ENCODE data around the gene CD81. TPM values are rescaled to one million over a fixed set of nuclear protein-coding genes. Genes with fewer than 3 reads are reported as not detected.

The CD81 gene
- total and polyA plus RNA-seq, 8 donors: 595 to 754 (median 652) TPM

GRCh38 chr11:2368851-2369180, 8.3 kb upstream of the CD81 start:
- no peaks in the 10 kb centered on the region for H3K9me3 ChIP-seq
- DNase-seq (peak in 1 of 4 donors; percentile 52), ATAC-seq (no peak)
- intact Hi-C loops (cut with DNase I): no loop called here
- H3K36me3 ChIP-seq: no peaks in the 10 kb centered on the region
- no peaks in the 10 kb centered on the region for H3K27me3 ChIP-seq
- H3K4me3 ChIP-seq: no peak overlapping the region
- no peak for TF ChIP-seq CTCF (IDR thresholded peaks at IDR 0.05)
- H3K27ac ChIP-seq: no peak overlapping the region
- no peaks in the 10 kb centered on the region for H3K4me1 ChIP-seq

GRCh38 chr11:2369320-2369719, 7.8 kb upstream of the CD81 start:
- peak in 1 of 4 donors; percentile 45 for DNase-seq
- Histone ChIP-seq H3K4me1 (no peaks in the 10 kb centered on the region), H3K27ac (no peak overlapping the region), H3K9me3 (no peaks in the 10 kb centered on the region), H3K4me3 (no peak overlapping the region), H3K27me3 (no peaks in the 10 kb centered on the region), H3K36me3 (no peaks in the 10 kb centered on the region)
- intact Hi-C loops (cut with DNase I): no loop called here
- no peak for TF ChIP-seq CTCF (IDR thresholded peaks at IDR 0.05)
- ATAC-seq: no peak

GRCh38 chr11:2369896-2370295, 7.2 kb upstream of the CD81 start:
- Histone ChIP-seq H3K27ac (no peak overlapping the region), H3K4me3 (no peak overlapping the region), H3K36me3 (no peaks in the 10 kb centered on the region), H3K9me3 (no peaks in the 10 kb centered on the region), H3K4me1 (no peaks in the 10 kb centered on the region), H3K27me3 (no peaks in the 10 kb centered on the region)
- TF ChIP-seq CTCF (IDR thresholded peaks at IDR 0.05): no peak
- ATAC-seq (no peak), DNase-seq (peak in 1 of 4 donors; percentile 51)
- intact Hi-C loops (cut with DNase I): no loop called here

- no peaks in the 10 kb centered on the region for H3K9me3 ChIP-seq
- H3K27ac ChIP-seq: no peak overlapping the region
- no peak for TF ChIP-seq CTCF (IDR thresholded peaks at IDR 0.05)
- H3K4me3 ChIP-seq: no peak overlapping the region
- H3K4me1 ChIP-seq: peaks cover 3 to 24% of the 10 kb centered on the region in 2 donors
- no peaks in the 10 kb centered on the region for H3K36me3 ChIP-seq
- no peak for ATAC-seq
- peak in 1 of 4 donors; percentile 66 for DNase-seq
- peaks cover 0 to 19% of the 10 kb centered on the region in 2 donors for H3K27me3 ChIP-seq
- intact Hi-C loops (cut with DNase I): no loop called here
Measured at GRCh38 chr11:2374456-2375201, 2.5 kb upstream of the CD81 start.

GRCh38 chr11:2375341-2375853, 1.7 kb upstream of the CD81 start:
- Histone ChIP-seq H3K4me3 (no peak overlapping the region), H3K27me3 (peaks cover 0 to 19% of the 10 kb centered on the region in 2 donors), H3K36me3 (no peaks in the 10 kb centered on the region), H3K4me1 (peaks cover 10 to 32% of the 10 kb centered on the region in 2 donors), H3K9me3 (no peaks in the 10 kb centered on the region), H3K27ac (peak overlapping the region in 1 of 2 donors; percentile 67)
- no peak for TF ChIP-seq CTCF (IDR thresholded peaks at IDR 0.05)
- intact Hi-C loops (cut with DNase I): no loop called here
- ATAC-seq: peak; percentile 19
- peak in 1 of 4 donors; percentile 42 for DNase-seq
